ENCODE data around the gene GPR34. TPM values are rescaled to one million over a fixed set of nuclear protein-coding genes. Genes with fewer than 3 reads are reported as not detected.

The GPR34 gene
- total and polyA plus RNA-seq, 11 donors, result 1.3 to 18.4 (median 3.6) TPM

GRCh38 chrX:41695426-41695825 lies 6.7 kb downstream of the GPR34 start:
- WGBS, 4 donors, result 68 to 85% (median 72%) methylated on average over 7 of the region's 7 CpGs
- peaks cover 0 to 7% (median 0%) of the 10 kb centered on the region in 9 donors for H3K27me3 ChIP-seq
- no peaks in the 10 kb centered on the region for H3K9me3 ChIP-seq
- TF ChIP-seq POLR2A (IDR thresholded peaks at IDR 0.05), result no peak
- no peak for TF ChIP-seq CTCF (IDR thresholded peaks at IDR 0.05)
- peak in 1 of 4 donors; percentile 24 for ATAC-seq
- H3K27ac ChIP-seq, result no peak overlapping the region
- no peak overlapping the region for H3K4me3 ChIP-seq
- no peak for DNase-seq
- intact Hi-C loops (cut with DNase I), result no loop called here
- H3K4me1 ChIP-seq, result peaks cover 0 to 38% (median 2%) of the 10 kb centered on the region in 12 donors
- no peaks in the 10 kb centered on the region for H3K36me3 ChIP-seq

DNA sequence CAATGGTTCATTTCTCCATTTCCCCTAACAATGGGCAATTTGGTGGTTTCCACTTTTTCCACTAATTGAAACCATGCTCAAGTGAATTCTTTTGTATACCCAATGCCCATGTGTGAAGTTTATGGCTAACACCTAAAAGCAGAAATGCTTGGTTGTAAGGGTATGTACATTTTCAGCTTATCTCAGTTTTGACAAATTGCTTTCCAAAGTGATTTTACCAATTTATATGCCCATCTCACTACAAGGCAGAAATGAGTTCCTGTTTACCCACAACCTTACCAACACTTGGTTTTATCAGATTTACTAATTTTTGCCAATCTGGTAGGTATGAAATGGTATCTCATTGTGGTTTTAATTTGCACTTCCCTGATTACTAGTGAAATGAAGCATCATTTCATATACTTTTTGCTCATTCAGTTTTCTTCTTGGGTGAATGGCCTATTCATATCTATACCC lies 14.8 kb downstream of the GPR34 start:
- intact Hi-C loops (cut with DNase I), result no loop called here
- H3K9me3 ChIP-seq, result no peaks in the 10 kb centered on the region

DNA sequence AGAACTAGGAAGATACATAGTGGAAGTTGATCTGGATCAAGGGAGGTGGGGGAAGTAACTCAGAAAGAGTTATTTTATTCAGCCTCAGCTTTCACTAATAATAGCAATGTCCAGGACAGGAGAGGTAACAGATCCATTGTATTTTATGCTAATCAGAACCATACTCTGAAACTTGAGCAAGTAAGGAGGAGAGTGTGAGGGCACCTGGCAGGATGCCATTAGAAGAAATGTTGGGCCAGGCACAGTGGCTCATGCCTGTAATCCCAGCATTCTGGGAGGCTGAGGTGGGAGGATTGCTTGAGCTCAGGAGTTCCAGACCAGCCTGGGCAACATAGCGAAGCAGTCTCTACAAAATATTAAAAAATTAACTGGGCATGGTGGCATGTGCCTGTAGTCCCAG lies 16.3 kb downstream of the GPR34 start:
- no peak for ATAC-seq

More for the DNA sequence above, 14.8 kb downstream of the GPR34 start:
- no peaks in the 10 kb centered on the region for H3K27me3 ChIP-seq
- no peaks in the 10 kb centered on the region for H3K36me3 ChIP-seq
- peaks cover 0 to 21% (median 0%) of the 10 kb centered on the region in 12 donors for H3K4me1 ChIP-seq
- H3K4me3 ChIP-seq, result no peak overlapping the region
- DNase-seq (no peak), ATAC-seq (no peak)
- no peak overlapping the region for H3K27ac ChIP-seq
- no peak for TF ChIP-seq POLR2A (IDR thresholded peaks at IDR 0.05)
- no peak for TF ChIP-seq CTCF (IDR thresholded peaks at IDR 0.05)

More for the DNA sequence above, 16.3 kb downstream of the GPR34 start:
- no peak for DNase-seq
- intact Hi-C loops (cut with DNase I), result no loop called here
- Histone ChIP-seq H3K9me3 (no peaks in the 10 kb centered on the region), H3K27ac (peak overlapping the region in 1 of 12 donors; percentile 75), H3K4me3 (no peak overlapping the region), H3K27me3 (peaks cover 0 to 3% (median 0%) of the 10 kb centered on the region in 9 donors), H3K4me1 (peaks cover 0 to 21% (median 0%) of the 10 kb centered on the region in 12 donors), H3K36me3 (no peaks in the 10 kb centered on the region)
- 80 to 100% (median 94%) methylated on average over 1 of the region's 1 CpG for WGBS, 4 donors
- TF ChIP-seq POLR2A (IDR thresholded peaks at IDR 0.05), result no peak
- no peak for TF ChIP-seq CTCF (IDR thresholded peaks at IDR 0.05)

Measured in heart left ventricle (tissue), 16 donors.